ENCODE data around the gene CNTN4.

The CNTN4 gene

GRCh38 chr3:3005146-3005744 is 906.6 kb downstream of the CNTN4 start:
- no peaks in the 10 kb centered on the region for H3K36me3 ChIP-seq (ENCODE audit: control insufficient read depth, insufficient read depth, low read length)
- no peak overlapping the region for H3K4me3 ChIP-seq (ENCODE audit: extremely low read depth, insufficient read depth, low read length, poor library complexity, severe bottlenecking)
- no peaks in the 10 kb centered on the region for H3K4me1 ChIP-seq (ENCODE audit: control insufficient read depth, insufficient read depth, low read length, poor library complexity, severe bottlenecking)
- 91 to 97% methylated on average over 4 of the region's 7 CpGs for WGBS, 2 experiments (ENCODE audit: insufficient coverage in 2 of 2)
- H3K27ac ChIP-seq (ENCODE audit: low read depth, low read length, severe bottlenecking), result no peak overlapping the region
- no peaks in the 10 kb centered on the region for H3K9me3 ChIP-seq (ENCODE audit: control insufficient read depth, low read length)

DNA sequence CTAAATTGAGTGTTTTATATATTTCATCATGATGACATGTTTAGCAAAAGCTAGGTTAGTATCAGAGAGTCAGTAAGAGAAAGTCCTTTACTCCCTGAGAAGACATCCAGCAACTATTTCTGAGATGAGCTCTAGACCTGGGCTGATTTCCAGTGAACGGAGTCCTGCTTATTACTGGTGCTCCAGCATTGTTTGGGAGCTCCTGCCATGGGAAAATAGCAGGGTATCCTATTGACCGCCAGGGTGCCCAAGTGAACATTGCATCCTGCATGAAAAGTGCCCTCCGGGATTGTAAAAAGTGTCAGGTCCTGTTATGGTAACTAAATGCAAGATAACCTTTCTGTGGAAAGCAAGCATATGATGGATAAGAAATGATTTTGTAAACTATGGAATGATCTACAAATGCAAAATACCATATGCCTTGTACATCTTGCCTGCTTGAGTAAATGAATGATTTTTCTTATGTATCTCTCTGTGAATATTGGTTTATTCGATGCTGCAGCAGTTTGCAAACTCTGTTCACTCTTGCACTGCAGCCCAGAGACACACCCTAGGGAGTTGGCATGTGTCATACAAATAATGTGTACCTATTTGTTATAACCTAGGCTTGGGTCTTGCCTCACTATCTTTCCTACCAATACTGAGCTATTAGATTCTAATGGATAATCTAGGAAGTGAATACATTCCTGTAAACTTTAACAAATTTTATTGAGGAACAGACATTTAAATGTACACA is 914.8 kb downstream of the CNTN4 start:
- H3K9me3 ChIP-seq (ENCODE audit: control insufficient read depth, low read length), result no peaks in the 10 kb centered on the region
- H3K4me3 ChIP-seq (ENCODE audit: extremely low read depth, insufficient read depth, low read length, poor library complexity, severe bottlenecking), result no peak overlapping the region
- no peak overlapping the region for H3K27ac ChIP-seq (ENCODE audit: low read depth, low read length, severe bottlenecking)
- no peaks in the 10 kb centered on the region for H3K36me3 ChIP-seq (ENCODE audit: control insufficient read depth, insufficient read depth, low read length)
- H3K4me1 ChIP-seq (ENCODE audit: control insufficient read depth, insufficient read depth, low read length, poor library complexity, severe bottlenecking), result peaks cover 7% of the 10 kb centered on the region
- 91 to 95% methylated on average over 2 to 3 of the region's 4 CpGs for WGBS, 2 experiments (ENCODE audit: insufficient coverage in 2 of 2)

- no peak overlapping the region for H3K27ac ChIP-seq (ENCODE audit: low read depth, low read length, severe bottlenecking)
- H3K36me3 ChIP-seq (ENCODE audit: control insufficient read depth, insufficient read depth, low read length), result no peaks in the 10 kb centered on the region
- H3K9me3 ChIP-seq (ENCODE audit: control insufficient read depth, low read length), result no peaks in the 10 kb centered on the region
- H3K4me3 ChIP-seq (ENCODE audit: extremely low read depth, insufficient read depth, low read length, poor library complexity, severe bottlenecking), result no peak overlapping the region
- H3K4me1 ChIP-seq (ENCODE audit: control insufficient read depth, insufficient read depth, low read length, poor library complexity, severe bottlenecking), result peaks cover 7% of the 10 kb centered on the region
- 50 to 55% methylated on average over 1 to 2 of the region's 5 CpGs for WGBS, 2 experiments (ENCODE audit: insufficient coverage in 2 of 2)
Observed at GRCh38 chr3:3015185-3016089, 916.8 kb downstream of the CNTN4 start.

DNA sequence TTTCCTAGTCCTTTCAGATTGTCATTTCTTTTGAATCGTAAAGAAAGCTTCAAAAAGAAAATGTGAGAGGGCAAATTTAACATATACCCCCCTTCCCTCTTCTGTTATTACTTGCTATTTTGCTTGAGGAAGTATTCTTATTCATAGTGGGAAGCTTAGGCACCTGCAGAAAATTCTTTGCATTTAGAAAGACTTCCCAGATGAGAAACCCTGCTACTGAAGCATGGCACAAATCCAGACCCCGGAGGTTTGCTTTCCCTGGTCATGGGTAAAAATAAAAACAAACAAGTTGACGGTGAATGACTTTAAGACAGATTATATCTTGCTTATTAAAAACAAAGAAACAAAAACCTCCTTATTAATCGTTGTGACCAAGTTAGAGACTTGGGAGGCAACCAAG is 917.6 kb downstream of the CNTN4 start:
- WGBS, 2 experiments (ENCODE audit: insufficient coverage in 2 of 2), result 55 to 80% methylated on average over 1 of the region's 4 CpGs
- Histone ChIP-seq H3K36me3 (ENCODE audit: control insufficient read depth, insufficient read depth, low read length) (no peaks in the 10 kb centered on the region), H3K4me3 (ENCODE audit: extremely low read depth, insufficient read depth, low read length, poor library complexity, severe bottlenecking) (no peak overlapping the region), H3K9me3 (ENCODE audit: control insufficient read depth, low read length) (no peaks in the 10 kb centered on the region), H3K27ac (ENCODE audit: low read depth, low read length, severe bottlenecking) (no peak overlapping the region), H3K4me1 (ENCODE audit: control insufficient read depth, insufficient read depth, low read length, poor library complexity, severe bottlenecking) (peaks cover 7% of the 10 kb centered on the region)

GRCh38 chr3:3020209-3020608 is 921.5 kb downstream of the CNTN4 start:
- 80 to 89% methylated on average over 6 of the region's 7 CpGs for WGBS, 2 experiments (ENCODE audit: insufficient coverage in 2 of 2)

DNA sequence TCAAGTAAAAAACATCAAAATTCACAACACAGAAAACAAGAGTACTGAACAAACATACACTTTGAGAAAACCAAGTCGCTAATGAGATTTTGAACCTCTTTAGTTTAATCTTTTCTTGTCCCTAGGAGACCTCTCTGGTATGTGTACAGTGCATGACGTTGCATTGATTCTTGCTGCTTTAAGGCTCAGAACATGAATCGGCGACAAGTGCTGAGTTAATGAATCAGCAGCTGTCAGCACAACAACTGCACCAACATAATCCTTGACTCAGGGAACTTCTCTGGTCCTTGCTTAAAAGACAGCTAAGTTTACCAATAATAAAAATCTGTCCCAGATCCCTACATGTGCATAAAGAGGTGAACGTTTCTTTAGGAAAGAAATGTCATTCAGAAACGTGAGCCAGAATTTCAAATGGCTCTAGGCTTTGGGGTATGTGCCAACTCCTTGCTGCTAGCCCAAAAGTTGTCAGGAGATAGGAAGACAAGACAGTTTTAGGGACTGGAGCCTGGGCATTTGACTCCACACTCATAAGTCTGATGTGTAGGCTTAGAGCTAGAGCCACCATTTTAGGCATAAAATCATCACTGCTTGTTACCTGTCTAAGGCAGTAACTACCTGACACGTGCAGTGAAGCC is 924.6 kb downstream of the CNTN4 start:
- Histone ChIP-seq H3K36me3 (ENCODE audit: control insufficient read depth, insufficient read depth, low read length) (no peaks in the 10 kb centered on the region), H3K27ac (ENCODE audit: low read depth, low read length, severe bottlenecking) (no peak overlapping the region), H3K4me1 (ENCODE audit: control insufficient read depth, insufficient read depth, low read length, poor library complexity, severe bottlenecking) (no peaks in the 10 kb centered on the region), H3K9me3 (ENCODE audit: control insufficient read depth, low read length) (no peaks in the 10 kb centered on the region), H3K4me3 (ENCODE audit: extremely low read depth, insufficient read depth, low read length, poor library complexity, severe bottlenecking) (no peak overlapping the region)
- 83 to 89% methylated on average over 4 to 6 of the region's 7 CpGs for WGBS, 2 experiments (ENCODE audit: insufficient coverage in 2 of 2)

More at GRCh38 chr3:3020209-3020608, 921.5 kb downstream of the CNTN4 start:
- Histone ChIP-seq H3K9me3 (ENCODE audit: control insufficient read depth, low read length) (no peaks in the 10 kb centered on the region), H3K27ac (ENCODE audit: low read depth, low read length, severe bottlenecking) (no peak overlapping the region), H3K36me3 (ENCODE audit: control insufficient read depth, insufficient read depth, low read length) (no peaks in the 10 kb centered on the region), H3K4me3 (ENCODE audit: extremely low read depth, insufficient read depth, low read length, poor library complexity, severe bottlenecking) (no peak overlapping the region), H3K4me1 (ENCODE audit: control insufficient read depth, insufficient read depth, low read length, poor library complexity, severe bottlenecking) (peaks cover 3% of the 10 kb centered on the region)

- H3K27ac ChIP-seq (ENCODE audit: low read depth, low read length, severe bottlenecking), result no peak overlapping the region
- H3K4me1 ChIP-seq (ENCODE audit: control insufficient read depth, insufficient read depth, low read length, poor library complexity, severe bottlenecking), result peaks cover 29% of the 10 kb centered on the region
- no peaks in the 10 kb centered on the region for H3K36me3 ChIP-seq (ENCODE audit: control insufficient read depth, insufficient read depth, low read length)
- no peak overlapping the region for H3K4me3 ChIP-seq (ENCODE audit: extremely low read depth, insufficient read depth, low read length, poor library complexity, severe bottlenecking)
- WGBS, 2 experiments (ENCODE audit: insufficient coverage in 2 of 2), result 62 to 67% methylated on average over 3 of the region's 5 CpGs
- H3K9me3 ChIP-seq (ENCODE audit: control insufficient read depth, low read length), result no peaks in the 10 kb centered on the region
Observed at GRCh38 chr3:3027976-3028567, 929.4 kb downstream of the CNTN4 start.

- peak overlapping the region; percentile 94 for H3K27ac ChIP-seq (ENCODE audit: low read depth, low read length, severe bottlenecking)
- no CpG with 5 or more reads among the region's 4 CpGs for WGBS, 2 experiments (ENCODE audit: insufficient coverage in 2 of 2)
- H3K4me3 ChIP-seq (ENCODE audit: extremely low read depth, insufficient read depth, low read length, poor library complexity, severe bottlenecking), result no peak overlapping the region
- no peaks in the 10 kb centered on the region for H3K36me3 ChIP-seq (ENCODE audit: control insufficient read depth, insufficient read depth, low read length)
- H3K9me3 ChIP-seq (ENCODE audit: control insufficient read depth, low read length), result no peaks in the 10 kb centered on the region
- H3K4me1 ChIP-seq (ENCODE audit: control insufficient read depth, insufficient read depth, low read length, poor library complexity, severe bottlenecking), result peaks cover 34% of the 10 kb centered on the region
Observed at GRCh38 chr3:3031326-3031725, 932.7 kb downstream of the CNTN4 start.

- Histone ChIP-seq H3K27ac (ENCODE audit: low read depth, low read length, severe bottlenecking) (no peak overlapping the region), H3K36me3 (ENCODE audit: control insufficient read depth, insufficient read depth, low read length) (no peaks in the 10 kb centered on the region), H3K4me1 (ENCODE audit: control insufficient read depth, insufficient read depth, low read length, poor library complexity, severe bottlenecking) (peaks cover 20% of the 10 kb centered on the region), H3K9me3 (ENCODE audit: control insufficient read depth, low read length) (peaks cover 6% of the 10 kb centered on the region), H3K4me3 (ENCODE audit: extremely low read depth, insufficient read depth, low read length, poor library complexity, severe bottlenecking) (no peak overlapping the region)
- 89 to 95% methylated on average over 11 to 13 of the region's 13 CpGs for WGBS, 2 experiments (ENCODE audit: insufficient coverage in 2 of 2)
Observed at GRCh38 chr3:3037156-3037555, 938.5 kb downstream of the CNTN4 start.
